AG04450 (cell line): Measurements from ENCODE around the gene PCF11. TPM values are rescaled to one million over a fixed set of nuclear protein-coding genes. Genes with fewer than 3 reads are reported as not detected.
A peak's percentile ranks its signal among the peaks of the same experiment; 100 is the strongest.

ENCODE experiments used
- CTCF ChIA-PET: fragments of 300-600, 350-600 bp; formaldehyde crosslinking; extraction: SDS; loops from one replicate; lab custom pipeline; 2022; ENCODE audit warnings: antibody characterized with exemption, inconsistent platforms; lab: Charles Lee
- POLR2A ChIA-PET: fragments of 350-600 bp; formaldehyde crosslinking; extraction: SDS; loops from one replicate; lab custom pipeline; 2021; ENCODE audit warnings: antibody characterized with exemption, inconsistent platforms; lab: Yijun Ruan, JAX
- DNase-seq: peaks from one replicate; pipeline ENCODE4 v3.0.0-alpha.2; 2011; ENCODE audit warnings: low read depth, low spot score
- H3K27ac ChIP-seq: one replicate; pipeline ENCODE4 v1.5.1; 2012; ENCODE audit warnings: low read depth, low read length, control low read depth
- H3K27me3 ChIP-seq: one replicate; pipeline ENCODE4 v1.6.0; 2012; ENCODE audit warnings: low read length; ENCODE audit not compliant: control insufficient read depth, insufficient read depth
- H3K4me3 ChIP-seq: 2 replicates; pipeline ENCODE4 v1.5.1; 2011; ENCODE audit warnings: mild to moderate bottlenecking, low read depth, low read length, control low read depth
- H3K9me3 ChIP-seq: 2 replicates; pipeline ENCODE4 v1.5.1; 2012; ENCODE audit warnings: low read length; ENCODE audit not compliant: control insufficient read depth, insufficient read depth
- polyA plus RNA-seq: library from polyadenylated mRNA; depleted of rRNA; stranded (reverse); fragments of >200 nt; gene quantifications from 2 replicates; pipeline ENCODE4 v1.2.3, GENCODE V29; 2011
- TF ChIP-seq, protein P1 (sequence below): IDR thresholded peaks from 2 replicates; pipeline ENCODE4 v1.5.1; 2011; ENCODE audit warnings: low read depth, low read length, control low read depth, inconsistent platforms

PCF11 gene
- polyA plus RNA-seq, 1 experiment, result 32.7 TPM

- Histone ChIP-seq H3K27me3 (no peaks in the 10 kb centered on the region), H3K9me3 (no peaks in the 10 kb centered on the region; the same call in 1 of the 2 replicates), H3K4me3 (peak overlapping the region; percentile 90), H3K27ac (no peak overlapping the region)
- TF ChIP-seq, protein P1, sequence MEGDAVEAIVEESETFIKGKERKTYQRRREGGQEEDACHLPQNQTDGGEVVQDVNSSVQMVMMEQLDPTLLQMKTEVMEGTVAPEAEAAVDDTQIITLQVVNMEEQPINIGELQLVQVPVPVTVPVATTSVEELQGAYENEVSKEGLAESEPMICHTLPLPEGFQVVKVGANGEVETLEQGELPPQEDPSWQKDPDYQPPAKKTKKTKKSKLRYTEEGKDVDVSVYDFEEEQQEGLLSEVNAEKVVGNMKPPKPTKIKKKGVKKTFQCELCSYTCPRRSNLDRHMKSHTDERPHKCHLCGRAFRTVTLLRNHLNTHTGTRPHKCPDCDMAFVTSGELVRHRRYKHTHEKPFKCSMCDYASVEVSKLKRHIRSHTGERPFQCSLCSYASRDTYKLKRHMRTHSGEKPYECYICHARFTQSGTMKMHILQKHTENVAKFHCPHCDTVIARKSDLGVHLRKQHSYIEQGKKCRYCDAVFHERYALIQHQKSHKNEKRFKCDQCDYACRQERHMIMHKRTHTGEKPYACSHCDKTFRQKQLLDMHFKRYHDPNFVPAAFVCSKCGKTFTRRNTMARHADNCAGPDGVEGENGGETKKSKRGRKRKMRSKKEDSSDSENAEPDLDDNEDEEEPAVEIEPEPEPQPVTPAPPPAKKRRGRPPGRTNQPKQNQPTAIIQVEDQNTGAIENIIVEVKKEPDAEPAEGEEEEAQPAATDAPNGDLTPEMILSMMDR, result no peak
- POLR2A ChIA-PET, result interaction anchor here (2.3 kb wide), 1 partner anchor 65 kb away, joined by 7 read pairs; no protein-coding TSS in a partner anchor
- CTCF ChIA-PET, result interaction anchor here (0.7 kb wide), 1 partner anchor 92 kb away, joined by 4 read pairs; no protein-coding TSS in a partner anchor
- no peak for DNase-seq
These were observed 1.4 kb downstream of the PCF11 start for GRCh38 chr11:83158357-83158786.

DNA sequence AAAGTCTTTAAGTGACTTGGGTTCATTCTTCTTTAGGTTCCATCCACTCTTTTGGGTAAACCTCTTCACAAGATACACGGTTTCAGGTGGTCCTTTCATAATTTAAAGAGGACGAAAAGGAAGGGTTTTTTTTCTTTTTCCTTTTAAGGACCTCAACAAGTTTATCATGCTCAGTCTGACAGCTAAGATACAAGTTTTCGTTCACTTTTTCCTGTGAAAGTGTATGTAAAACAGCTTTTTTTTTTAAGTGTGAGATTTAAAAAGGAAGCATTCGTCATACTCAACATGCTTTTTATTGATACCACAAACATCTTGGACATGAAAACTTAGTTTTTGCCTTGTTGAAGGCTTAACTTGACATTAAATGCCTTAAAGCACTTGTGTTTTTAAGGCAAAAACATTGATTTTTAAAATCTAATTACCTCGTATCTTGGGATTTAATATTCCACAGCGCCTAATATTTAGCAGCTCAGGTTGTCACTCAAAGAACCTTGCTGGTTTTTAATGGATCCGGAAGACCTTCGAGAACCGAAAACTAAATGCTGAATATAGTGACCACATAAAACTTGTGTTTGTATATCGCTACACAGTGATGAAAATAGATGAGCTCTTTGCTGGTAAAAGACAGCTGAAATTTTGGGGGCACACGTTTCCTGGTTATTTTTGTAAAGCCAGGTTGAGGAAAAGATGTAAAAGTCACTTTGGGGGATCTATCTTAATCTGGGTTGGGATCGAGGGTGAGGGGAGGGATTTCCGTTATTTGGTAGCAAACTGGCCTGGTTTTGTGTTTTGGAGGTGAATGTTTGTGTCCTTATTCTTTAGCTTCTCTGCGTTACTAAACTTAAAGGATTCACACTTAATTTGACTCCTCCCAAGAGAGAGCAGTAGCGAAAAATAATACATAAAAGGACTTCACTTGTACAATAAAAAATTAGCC lies 2.3 kb downstream of the PCF11 start:
- H3K27me3 ChIP-seq, result no peaks in the 10 kb centered on the region
- CTCF ChIA-PET, result interaction anchor here (0.6 to 1.1 kb wide), 4 partner anchors 91 to 258 kb away, joined by 3 to 4 read pairs (median 4); partner anchors contain the start of gene DDIAS

GRCh38 chr11:83159902-83160865 lies 3.3 kb downstream of the PCF11 start:
- ChIA-PET POLR2A (interaction anchor here (0.6 to 0.8 kb wide), 2 partner anchors 259 to 303 kb away, joined by 3 read pairs; partner anchors contain the start of gene DDIAS), CTCF (interaction anchor here (0.6 to 1.1 kb wide), 4 partner anchors 119 to 259 kb away, joined by 3 to 4 read pairs (median 3); partner anchors contain the start of gene DDIAS)
- TF ChIP-seq, protein P1, result no peak
- peak overlapping the region; percentile 90 for H3K4me3 ChIP-seq
- no peak for DNase-seq
- H3K27me3 ChIP-seq, result no peaks in the 10 kb centered on the region
- H3K27ac ChIP-seq, result no peak overlapping the region
- H3K9me3 ChIP-seq, result no peaks in the 10 kb centered on the region; the same call in 1 of the 2 replicates

More for the DNA sequence above, 2.3 kb downstream of the PCF11 start:
- POLR2A ChIA-PET, result interaction anchor here (0.6 to 0.8 kb wide), 2 partner anchors 258 to 302 kb away, joined by 3 read pairs; partner anchors contain the start of gene DDIAS
- H3K4me3 ChIP-seq, result peak overlapping the region; percentile 90
- TF ChIP-seq, protein P1, result no peak
- no peak overlapping the region for H3K27ac ChIP-seq
- no peak for DNase-seq
- no peaks in the 10 kb centered on the region; the same call in 1 of the 2 replicates for H3K9me3 ChIP-seq

- TF ChIP-seq, protein P1, result no peak
- Histone ChIP-seq H3K9me3 (no peaks in the 10 kb centered on the region; the same call in 1 of the 2 replicates), H3K4me3 (no peak overlapping the region), H3K27ac (no peak overlapping the region), H3K27me3 (no peaks in the 10 kb centered on the region)
- CTCF ChIA-PET, result interaction anchor here (0.5 to 0.9 kb wide), 2 partner anchors 260 to 294 kb away, joined by 3 read pairs; partner anchors contain the start of gene DDIAS
- no peak for DNase-seq
- POLR2A ChIA-PET, result no interaction called here
These were observed 4.8 kb downstream of the PCF11 start for GRCh38 chr11:83161610-83162199.
